ENCODE measurements around the gene ZNF398. TPM values are rescaled to one million over a fixed set of nuclear protein-coding genes. Genes with fewer than 3 reads are reported as not detected.

ZNF398 gene
- total and polyA plus RNA-seq, 9 of the 15 experiments (the other 6 are each of a cell fraction or from before 2014, with no cell fraction given) = 4.0 to 18.6 (median 10.4) TPM

DNA sequence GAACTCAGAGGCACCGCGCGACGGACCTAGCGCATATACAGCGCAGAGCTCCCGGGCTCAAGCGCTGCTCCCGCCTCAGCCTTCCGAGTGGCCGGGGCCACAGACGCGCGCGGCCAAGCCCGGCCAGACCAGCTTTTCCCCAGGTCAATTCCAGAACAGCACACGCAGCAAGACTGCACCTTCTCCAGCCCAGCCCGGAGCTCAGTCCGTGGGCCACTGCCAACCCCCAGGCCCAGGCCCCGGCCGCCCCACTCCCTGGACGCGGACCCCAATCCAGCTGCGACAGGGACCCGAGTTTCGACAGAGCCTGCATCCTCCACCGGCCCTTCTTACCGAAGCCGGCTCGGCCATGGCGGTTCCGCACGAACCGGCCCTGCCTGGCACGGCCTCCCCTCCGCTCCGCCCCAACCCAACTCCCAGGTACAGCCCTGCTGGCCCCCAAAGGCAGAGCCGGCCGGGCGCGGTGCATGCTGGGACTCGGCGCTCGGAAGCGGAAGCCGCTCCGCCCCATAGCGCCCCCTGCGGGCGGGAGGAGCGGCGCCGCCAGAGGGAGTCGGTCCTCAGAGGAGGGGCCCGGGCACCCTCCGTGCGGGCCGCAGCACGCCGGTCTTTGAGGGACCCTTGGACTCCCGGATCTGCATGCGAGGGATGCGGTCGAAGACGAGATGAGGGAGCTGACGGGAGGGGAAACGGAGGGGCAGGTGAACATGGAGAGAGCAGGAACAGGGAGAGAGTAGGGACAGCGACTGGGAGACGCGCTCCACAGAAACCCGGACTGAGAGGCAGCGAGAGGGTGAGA is 21.2 kb upstream of the ZNF398 start, which contains the start of gene ZNF425 (continued):
- TF ChIP-seq ETS2 (tag; IDR thresholded peaks at IDR 0.05; ENCODE audit: borderline replicate concordance, poor library complexity, severe bottlenecking) = no peak
- TF ChIP-seq TARDBP (IDR thresholded peaks at IDR 0.05) = peak; percentile 65; the same call in 1 of the 2 replicates
- TF ChIP-seq XRCC3 (IDR thresholded peaks at IDR 0.05) = no peak
- peak; percentile 74 for TF ChIP-seq HNRNPLL (IDR thresholded peaks at IDR 0.05; ENCODE audit: low read depth, low read length, poor library complexity, severe bottlenecking)
- TF ChIP-seq ETV5 (CRISPR knock-in tag; IDR thresholded peaks at IDR 0.05; ENCODE audit: low read depth) = peak; percentile 95
- TF ChIP-seq, protein P1, sequence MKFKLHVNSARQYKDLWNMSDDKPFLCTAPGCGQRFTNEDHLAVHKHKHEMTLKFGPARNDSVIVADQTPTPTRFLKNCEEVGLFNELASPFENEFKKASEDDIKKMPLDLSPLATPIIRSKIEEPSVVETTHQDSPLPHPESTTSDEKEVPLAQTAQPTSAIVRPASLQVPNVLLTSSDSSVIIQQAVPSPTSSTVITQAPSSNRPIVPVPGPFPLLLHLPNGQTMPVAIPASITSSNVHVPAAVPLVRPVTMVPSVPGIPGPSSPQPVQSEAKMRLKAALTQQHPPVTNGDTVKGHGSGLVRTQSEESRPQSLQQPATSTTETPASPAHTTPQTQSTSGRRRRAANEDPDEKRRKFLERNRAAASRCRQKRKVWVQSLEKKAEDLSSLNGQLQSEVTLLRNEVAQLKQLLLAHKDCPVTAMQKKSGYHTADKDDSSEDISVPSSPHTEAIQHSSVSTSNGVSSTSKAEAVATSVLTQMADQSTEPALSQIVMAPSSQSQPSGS (CRISPR knock-in tag; IDR thresholded peaks at IDR 0.05) = no peak
- TF ChIP-seq MTA2 (IDR thresholded peaks at IDR 0.05; ENCODE audit: low read depth) = no peak
- no peak for TF ChIP-seq CC2D1A (IDR thresholded peaks at IDR 0.05)
- TF ChIP-seq, protein P2, sequence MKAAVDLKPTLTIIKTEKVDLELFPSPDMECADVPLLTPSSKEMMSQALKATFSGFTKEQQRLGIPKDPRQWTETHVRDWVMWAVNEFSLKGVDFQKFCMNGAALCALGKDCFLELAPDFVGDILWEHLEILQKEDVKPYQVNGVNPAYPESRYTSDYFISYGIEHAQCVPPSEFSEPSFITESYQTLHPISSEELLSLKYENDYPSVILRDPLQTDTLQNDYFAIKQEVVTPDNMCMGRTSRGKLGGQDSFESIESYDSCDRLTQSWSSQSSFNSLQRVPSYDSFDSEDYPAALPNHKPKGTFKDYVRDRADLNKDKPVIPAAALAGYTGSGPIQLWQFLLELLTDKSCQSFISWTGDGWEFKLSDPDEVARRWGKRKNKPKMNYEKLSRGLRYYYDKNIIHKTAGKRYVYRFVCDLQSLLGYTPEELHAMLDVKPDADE (conservative IDR thresholded peaks at IDR 0.05; ENCODE audit: control insufficient read depth, low read depth, low read length) = peak; percentile 91
- TF ChIP-seq RNF2 (IDR thresholded peaks at IDR 0.05) = peak; percentile 58
- TF ChIP-seq DPF2 (IDR thresholded peaks at IDR 0.05) = peak; percentile 27; the same call in 1 of the 2 replicates
- peak; percentile 99 for TF ChIP-seq U2AF1 (optimal IDR thresholded peaks at IDR 0.05; ENCODE audit: low read depth, low read length)
- TF ChIP-seq ZNF551 (CRISPR knock-in tag; IDR thresholded peaks at IDR 0.05) = no peak
- TF ChIP-seq MEF2D (tag; conservative IDR thresholded peaks at IDR 0.05; ENCODE audit: low read depth) = no peak
- no peak for TF ChIP-seq ZNF507 (tag; conservative IDR thresholded peaks at IDR 0.05)
- no peak for TF ChIP-seq FOXJ3 (CRISPR knock-in tag; IDR thresholded peaks at IDR 0.05)
- TF ChIP-seq TBP (optimal IDR thresholded peaks at IDR 0.05; ENCODE audit: low read depth, low read length) = peak; percentile 96
- no peak for TF ChIP-seq ARID3B (CRISPR knock-in tag; IDR thresholded peaks at IDR 0.05; ENCODE audit: borderline replicate concordance)
- TF ChIP-seq, protein P3, sequence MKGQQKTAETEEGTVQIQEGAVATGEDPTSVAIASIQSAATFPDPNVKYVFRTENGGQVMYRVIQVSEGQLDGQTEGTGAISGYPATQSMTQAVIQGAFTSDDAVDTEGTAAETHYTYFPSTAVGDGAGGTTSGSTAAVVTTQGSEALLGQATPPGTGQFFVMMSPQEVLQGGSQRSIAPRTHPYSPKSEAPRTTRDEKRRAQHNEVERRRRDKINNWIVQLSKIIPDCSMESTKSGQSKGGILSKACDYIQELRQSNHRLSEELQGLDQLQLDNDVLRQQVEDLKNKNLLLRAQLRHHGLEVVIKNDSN (CRISPR knock-in tag; IDR thresholded peaks at IDR 0.05) = no peak
- no peak for TF ChIP-seq CBX8 (IDR thresholded peaks at IDR 0.05; ENCODE audit: borderline replicate concordance, extremely low read depth, low read depth, low read length, poor library complexity, severe bottlenecking)
- TF ChIP-seq ZNF766 (CRISPR knock-in tag; conservative IDR thresholded peaks at IDR 0.05) = peak; percentile 72; the same call in 1 of the 2 replicates
- peak; percentile 89; the same call in 1 of the 2 replicates for TF ChIP-seq HMG20B (CRISPR knock-in tag; IDR thresholded peaks at IDR 0.05)
- peak in 1 of 2 experiments; percentile 73; a peak in 2 of 4 replicates for TF ChIP-seq FOXA3 (CRISPR knock-in tag; conservative IDR thresholded peaks at IDR 0.05 in 1 of 2, IDR thresholded peaks at IDR 0.05 in 1 of 2)
- peak; percentile 74; the same call in 1 of the 2 replicates for TF ChIP-seq HEY1 (CRISPR knock-in tag; IDR thresholded peaks at IDR 0.05; ENCODE audit: borderline replicate concordance)

All from K562 (cell line).